ENCODE results near the gene SPATA19.

Gene SPATA19, protein sequence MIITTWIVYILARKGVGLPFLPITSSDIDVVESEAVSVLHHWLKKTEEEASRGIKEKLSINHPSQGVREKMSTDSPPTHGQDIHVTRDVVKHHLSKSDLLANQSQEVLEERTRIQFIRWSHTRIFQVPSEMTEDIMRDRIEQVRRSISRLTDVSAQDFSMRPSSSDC

DNA sequence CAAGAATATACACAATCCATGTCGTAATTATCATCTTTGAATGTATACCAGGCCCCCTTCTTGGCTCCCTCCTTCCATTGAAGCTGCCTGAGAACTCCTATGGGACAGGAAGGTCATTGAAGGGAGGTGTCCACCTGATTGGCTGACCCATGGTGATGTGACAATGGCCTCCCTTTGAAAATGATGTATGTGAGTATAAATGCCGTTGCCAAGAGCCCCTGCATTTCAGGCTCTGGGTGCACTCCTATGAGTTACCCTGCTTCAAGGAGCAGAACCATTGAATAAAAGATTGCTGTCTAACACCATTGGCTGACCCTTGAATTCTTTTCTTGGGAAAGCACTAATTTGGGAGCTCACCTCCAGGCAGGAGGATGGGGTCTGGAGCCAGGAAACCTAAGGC, at the start of gene SPATA19:
SPATA19 (minus strand) TSS at position 101 of the 400 bp plus-strand sequence; CDS start at position 34, 67 bp downstream.
- Histone ChIP-seq H3K27me3 (no peaks in the 10 kb centered on the region), H3K4me3 (no peak within 1 kb of the TSS), H3K9me3 (replicated peaks in 1 of 11) (peaks cover 0 to 29% (median 12%) of the 10 kb centered on the region in 11 experiments; a peak in 9 of 22 replicates), H4K20me1 (no peaks in the 10 kb centered on the region), H3K27ac (no peak within 1 kb of the TSS), H3K4me1 (peaks cover 0 to 23% (median 17%) of the 10 kb centered on the region in 10 experiments; a peak in 15 of 20 replicates), H3K9ac (no peak within 1 kb of the TSS), H3K4me2 (peak within 1 kb of the TSS in 1 of 11 experiments; percentile 64; a peak in 1 of 22 replicates), H3K36me3 (no peaks in the 10 kb centered on the region)
- TF ChIP-seq Cebpa-rat (IDR thresholded peaks at IDR 0.05) = no peak

DNA sequence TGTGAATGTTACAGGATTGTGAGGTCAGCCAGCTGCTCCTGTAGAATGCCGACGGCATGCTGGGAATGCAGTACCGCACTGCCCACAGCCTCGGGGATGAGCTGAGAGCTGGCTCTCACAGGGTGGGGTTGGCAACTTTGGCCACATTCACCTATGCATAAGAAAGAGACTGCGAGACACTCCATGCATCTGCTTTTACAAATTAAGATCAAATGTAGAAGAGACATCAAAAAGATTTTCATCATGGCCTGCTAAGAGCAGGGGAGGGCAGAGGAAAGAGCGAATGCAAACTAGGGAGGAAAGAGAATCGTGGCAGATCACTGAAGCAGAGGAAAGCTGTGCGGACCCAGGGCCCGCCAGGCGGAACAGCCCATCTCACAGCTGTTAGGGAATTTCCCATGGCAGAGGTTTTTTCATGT, 49.8 kb upstream of the SPATA19 start:
- Histone ChIP-seq H3K36me3 (no peaks in the 10 kb centered on the region), H4K20me1 (no peaks in the 10 kb centered on the region), H3K9me3 (replicated peaks in 1 of 11) (0 out of 22 replicates have a peak, but pooled peaks cover 0 to 13% (median 0%) of the 10 kb centered on the region in 11 experiments), H3K4me3 (no peak overlapping the region), H3K27me3 (no peaks in the 10 kb centered on the region), H3K4me2 (peak overlapping the region; percentile 49 to 85 (median 73)), H3K27ac (peak overlapping the region in 5 of 11 experiments; percentile 23 to 76 (median 66); a peak in 9 of 22 replicates), H3K9ac (peak overlapping the region in 4 of 11 experiments; percentile 48 to 64 (median 54); a peak in 7 of 22 replicates), H3K4me1 (peaks cover 24 to 89% (median 69%) of the 10 kb centered on the region in 10 experiments)
- TF ChIP-seq Cebpa-rat (IDR thresholded peaks at IDR 0.05) = no peak

DNA sequence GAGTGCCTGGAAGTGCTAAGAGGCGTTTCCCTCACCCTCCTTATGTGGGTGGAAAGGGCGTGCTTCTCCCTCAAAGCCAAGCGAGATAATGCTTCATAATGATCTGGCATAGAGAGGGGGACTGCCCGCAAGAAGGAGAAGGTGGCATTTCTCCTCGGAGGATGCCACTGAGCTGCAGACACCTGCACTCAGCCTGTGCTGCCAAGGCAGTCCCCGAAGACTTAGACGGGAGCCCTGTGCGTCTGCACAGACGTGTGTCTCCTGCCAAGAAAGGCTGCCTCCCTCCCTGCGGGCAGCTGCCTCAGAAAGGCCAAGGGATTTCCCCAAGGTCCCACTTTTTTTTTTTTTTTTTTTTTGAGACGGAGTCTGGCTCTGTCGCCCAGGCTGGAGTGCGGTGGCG, 48.1 kb upstream of the SPATA19 start:
- Histone ChIP-seq H3K4me2 (peak overlapping the region in 10 of 11 experiments; percentile 16 to 85 (median 44); a peak in 17 of 22 replicates), H3K27ac (0 out of 22 replicates have a peak overlapping the region, but pooled peaks of 1 of the 11 experiments have one; percentile 14), H3K36me3 (no peaks in the 10 kb centered on the region), H3K27me3 (no peaks in the 10 kb centered on the region), H3K4me3 (no peak overlapping the region), H3K9ac (no peak overlapping the region), H4K20me1 (no peaks in the 10 kb centered on the region), H3K9me3 (replicated peaks in 1 of 11) (0 out of 22 replicates have a peak, but pooled peaks cover 0 to under 1% (median 0%) of the 10 kb centered on the region in 11 experiments), H3K4me1 (peaks cover 24 to 100% (median 82%) of the 10 kb centered on the region in 10 experiments)
- TF ChIP-seq Cebpa-rat (IDR thresholded peaks at IDR 0.05) = no peak

DNA sequence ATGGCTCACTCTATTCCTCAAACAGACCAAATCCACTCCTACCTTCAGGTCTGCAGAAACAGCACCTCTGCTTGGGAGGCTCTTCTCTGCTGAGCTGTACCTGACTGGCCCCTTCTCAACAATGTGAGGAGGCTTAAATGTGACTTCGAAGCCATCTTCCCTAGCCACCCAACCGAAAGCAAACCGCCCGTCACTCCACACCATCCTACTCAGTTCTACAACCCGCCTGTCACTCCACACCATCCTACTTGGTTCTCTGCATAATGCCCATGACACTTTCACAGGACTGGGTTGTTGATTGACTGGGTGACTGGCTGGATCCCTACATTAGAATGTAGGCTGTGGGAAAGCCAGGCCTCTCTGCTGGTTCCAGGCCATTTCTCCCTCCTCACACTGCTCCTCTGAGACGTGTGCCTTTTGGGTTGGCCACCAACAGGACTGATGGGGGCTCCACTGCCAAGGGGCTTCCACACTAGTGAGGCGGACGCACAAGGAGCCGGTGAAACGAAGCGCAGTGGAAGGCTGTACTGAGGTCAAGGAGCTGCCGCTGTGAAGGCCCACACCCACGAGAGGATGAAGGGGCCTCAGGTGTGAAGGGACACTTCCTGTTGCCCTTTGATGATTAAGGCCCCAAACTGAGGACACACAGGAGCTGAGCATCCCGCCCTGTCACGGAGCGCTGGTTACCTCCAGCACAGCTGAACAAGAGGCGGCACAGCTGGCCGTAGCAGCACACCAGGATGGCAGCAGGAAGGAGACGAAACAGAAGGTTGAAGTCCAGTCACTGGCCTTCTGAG, 47.5 kb upstream of the SPATA19 start:
- H3K4me2 ChIP-seq = peak overlapping the region in 10 of 11 experiments; percentile 16 to 85 (median 44); a peak in 17 of 22 replicates
- no peaks in the 10 kb centered on the region for H4K20me1 ChIP-seq
- H3K4me3 ChIP-seq = no peak overlapping the region
- peaks cover 24 to 100% (median 85%) of the 10 kb centered on the region in 10 experiments for H3K4me1 ChIP-seq
- H3K36me3 ChIP-seq = no peaks in the 10 kb centered on the region
- peak overlapping the region in 1 of 11 experiments; percentile 14; a peak in 1 of 22 replicates for H3K27ac ChIP-seq
- TF ChIP-seq Cebpa-rat (IDR thresholded peaks at IDR 0.05) = no peak
- H3K27me3 ChIP-seq = no peaks in the 10 kb centered on the region
- H3K9ac ChIP-seq = no peak overlapping the region
- H3K9me3 ChIP-seq (replicated peaks in 1 of 11) = no peaks in the 10 kb centered on the region

DNA sequence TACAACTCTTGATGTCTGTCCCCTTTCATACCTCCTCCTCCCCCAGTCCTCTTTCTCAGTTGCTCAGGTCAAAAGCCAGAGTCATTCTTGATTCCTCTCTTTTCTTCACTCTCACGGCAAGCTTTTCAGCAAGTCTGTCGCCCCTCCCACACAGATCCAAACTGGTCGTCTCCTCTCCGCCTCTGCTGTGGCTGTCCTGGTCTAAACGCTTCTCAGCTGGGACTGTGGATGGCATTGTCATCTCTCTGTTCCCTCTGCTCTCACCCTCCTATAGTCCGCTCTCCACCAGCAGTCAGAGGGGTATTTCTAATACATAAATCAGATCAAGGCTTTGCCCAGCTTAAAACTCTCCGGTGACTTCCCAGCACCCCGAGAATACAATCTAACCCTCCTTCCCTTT, 46.8 kb upstream of the SPATA19 start:
- Histone ChIP-seq H3K4me3 (no peak overlapping the region), H3K9ac (no peak overlapping the region), H3K36me3 (no peaks in the 10 kb centered on the region), H3K4me2 (peak overlapping the region in 6 of 11 experiments; percentile 21 to 85 (median 82); a peak in 8 of 22 replicates), H3K27ac (no peak overlapping the region), H3K9me3 (replicated peaks in 1 of 11) (peaks cover 0 to 3% (median 0%) of the 10 kb centered on the region in 11 experiments; a peak in 1 of 22 replicates), H3K4me1 (peaks cover 24 to 100% (median 84%) of the 10 kb centered on the region in 10 experiments), H4K20me1 (no peaks in the 10 kb centered on the region), H3K27me3 (no peaks in the 10 kb centered on the region)
- no peak for TF ChIP-seq Cebpa-rat (IDR thresholded peaks at IDR 0.05)

DNA sequence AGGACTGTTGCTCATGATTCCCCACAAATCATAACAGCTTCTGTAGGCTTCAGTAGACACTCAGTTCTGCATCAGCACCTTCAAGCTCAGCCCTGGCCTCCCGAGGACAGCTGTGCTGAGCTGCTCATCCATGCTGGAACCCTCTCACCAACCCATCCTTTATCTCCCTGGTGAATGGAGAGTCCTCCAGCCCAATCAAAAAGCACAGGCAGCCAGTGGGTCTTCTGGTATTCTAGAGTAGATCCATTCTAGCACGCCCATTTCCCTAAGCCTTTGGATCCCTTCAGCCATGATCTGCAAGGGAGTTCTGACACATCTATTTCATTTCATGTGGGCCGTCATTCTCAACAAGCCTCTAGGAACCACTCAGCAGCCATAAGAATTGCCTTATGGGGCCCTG, 44.6 kb upstream of the SPATA19 start:
- Histone ChIP-seq H3K4me1 (peaks cover 8 to 80% (median 61%) of the 10 kb centered on the region in 10 experiments; a peak in 19 of 20 replicates), H3K4me3 (no peak overlapping the region), H4K20me1 (no peaks in the 10 kb centered on the region), H3K36me3 (no peaks in the 10 kb centered on the region), H3K9me3 (replicated peaks in 1 of 11) (peaks cover 2 to 18% (median 10%) of the 10 kb centered on the region in 11 experiments; a peak in 18 of 22 replicates), H3K9ac (no peak overlapping the region), H3K4me2 (peak overlapping the region in 9 of 11 experiments; percentile 21 to 85 (median 49); a peak in 15 of 22 replicates), H3K27ac (no peak overlapping the region), H3K27me3 (no peaks in the 10 kb centered on the region)
- no peak for TF ChIP-seq Cebpa-rat (IDR thresholded peaks at IDR 0.05)

DNA sequence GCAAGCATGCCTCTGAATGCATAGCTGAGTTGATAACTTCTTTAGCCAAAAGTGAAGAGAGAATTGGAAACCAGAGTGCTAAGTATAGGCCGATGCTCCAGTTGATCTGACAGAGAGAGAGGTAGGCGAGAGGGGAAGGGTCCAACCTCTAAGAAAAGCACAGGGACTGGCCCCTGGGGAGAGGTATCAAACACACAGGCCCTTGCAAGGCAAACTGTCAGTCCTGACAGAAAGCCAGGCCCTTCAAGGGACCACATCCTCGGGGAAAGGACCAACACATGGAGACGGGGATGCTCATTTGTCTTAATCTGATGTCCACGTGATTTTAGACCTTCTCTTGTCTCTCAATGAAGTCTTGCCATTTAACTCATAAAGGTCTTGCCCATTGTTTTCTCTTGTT, 43.9 kb upstream of the SPATA19 start:
- H3K27me3 ChIP-seq = no peaks in the 10 kb centered on the region
- H3K9me3 ChIP-seq (replicated peaks in 1 of 11) = peaks cover 9 to 25% (median 17%) of the 10 kb centered on the region in 11 experiments; a peak in 21 of 22 replicates
- no peak overlapping the region for H3K9ac ChIP-seq
- H3K4me3 ChIP-seq = no peak overlapping the region
- no peak overlapping the region for H3K27ac ChIP-seq
- H4K20me1 ChIP-seq = no peaks in the 10 kb centered on the region
- H3K36me3 ChIP-seq = no peaks in the 10 kb centered on the region
- H3K4me1 ChIP-seq = peaks cover 6 to 76% (median 54%) of the 10 kb centered on the region in 10 experiments; a peak in 17 of 20 replicates
- H3K4me2 ChIP-seq = peak overlapping the region in 8 of 11 experiments; percentile 7 to 85 (median 58); a peak in 14 of 22 replicates
- no peak for TF ChIP-seq Cebpa-rat (IDR thresholded peaks at IDR 0.05)

DNA sequence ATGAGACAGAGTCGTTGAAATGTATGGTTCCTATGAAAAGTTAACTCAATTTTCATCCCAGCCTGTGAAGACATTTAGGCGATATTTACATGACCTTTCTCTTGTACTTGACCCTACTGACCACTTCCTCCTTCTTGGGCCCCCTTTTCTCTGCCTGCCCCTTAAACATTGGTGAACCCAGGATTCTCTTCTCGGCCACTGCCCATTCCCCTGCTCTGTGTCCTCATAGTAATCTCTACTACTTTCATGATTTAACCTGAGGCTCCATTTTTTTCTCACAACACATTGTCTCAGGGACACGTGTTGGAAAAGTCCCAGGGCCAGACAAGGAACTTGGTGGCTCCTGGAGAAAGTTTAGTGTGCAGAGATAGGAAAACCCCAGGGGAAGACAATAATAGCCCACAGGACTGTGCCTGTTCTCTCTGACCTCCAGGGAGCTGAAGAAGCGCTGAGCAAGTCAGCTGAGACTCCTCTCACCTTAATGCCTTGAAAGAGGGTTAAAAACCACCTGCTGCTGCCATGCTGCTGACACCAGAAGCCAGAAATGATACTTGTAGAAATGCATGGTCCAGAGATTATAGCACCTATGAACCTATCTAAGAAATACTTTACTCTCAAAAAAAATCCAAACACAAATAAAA, 42.5 kb upstream of the SPATA19 start:
- Histone ChIP-seq H3K9me3 (replicated peaks in 1 of 11) (peaks cover 20 to 35% (median 26%) of the 10 kb centered on the region in 11 experiments), H3K4me3 (no peak overlapping the region), H3K27ac (no peak overlapping the region), H3K9ac (no peak overlapping the region), H3K4me2 (peak overlapping the region in 8 of 11 experiments; percentile 13 to 85 (median 56); a peak in 15 of 22 replicates), H3K4me1 (peaks cover 0 to 62% (median 42%) of the 10 kb centered on the region in 10 experiments; a peak in 16 of 20 replicates), H3K27me3 (no peaks in the 10 kb centered on the region), H3K36me3 (no peaks in the 10 kb centered on the region), H4K20me1 (no peaks in the 10 kb centered on the region)
- no peak for TF ChIP-seq Cebpa-rat (IDR thresholded peaks at IDR 0.05)

All from BLaER1 treated with 17β-estradiol and CSF1 and Interleukin-3, amounts not matched to agents 10 nM and 100 nM (cell line).